HUES64 (cell line): Measurements from ENCODE around the gene BHMT2.

ENCODE experiments used
- H3K27ac ChIP-seq: 2 replicates; pipeline ENCODE4 v1.7.0; 2013; ENCODE audit warnings: low read depth, low read length, inconsistent platforms
- H3K27me3 ChIP-seq: 2 replicates; pipeline ENCODE4 v1.6.1; 2013; ENCODE audit warnings: mild to moderate bottlenecking, low read length; ENCODE audit not compliant: insufficient read depth
- H3K36me3 ChIP-seq: 2 replicates; pipeline ENCODE4 v1.6.1; 2013; ENCODE audit warnings: mild to moderate bottlenecking, low read length; ENCODE audit not compliant: insufficient read depth
- H3K4me1 ChIP-seq: 2 replicates; pipeline ENCODE4 v1.6.1; 2013; ENCODE audit warnings: mild to moderate bottlenecking, low read length, moderate library complexity; ENCODE audit not compliant: insufficient read depth
- H3K4me3 ChIP-seq: 2 replicates; pipeline ENCODE4 v1.5.1; 2013; ENCODE audit warnings: mild to moderate bottlenecking, low read length, moderate library complexity
- H3K9ac ChIP-seq: 2 replicates; pipeline ENCODE4 v1.6.1; 2013; ENCODE audit warnings: mild to moderate bottlenecking, low read depth, low read length
- H3K9me3 ChIP-seq: 2 replicates; pipeline ENCODE4 v1.6.1; 2013; ENCODE audit warnings: low read depth, low read length; ENCODE audit not compliant: insufficient read depth
- WGBS: fragments of 150-250, 120-280 bp; methylation state at CpG from one replicate; pipeline ENCODE4 v1.1.7; 2013; ENCODE audit warnings: missing lambda C conversion rate; 5-methylcytosine and 5-hydroxymethylcytosine counted together

Gene BHMT2

GRCh38 chr5:79105868-79106267 lies 36.3 kb downstream of the BHMT2 start:
- H3K4me3 ChIP-seq = no peak overlapping the region
- no peak overlapping the region for H3K27ac ChIP-seq
- no peaks in the 10 kb centered on the region for H3K36me3 ChIP-seq
- H3K4me1 ChIP-seq = no peaks in the 10 kb centered on the region
- peaks cover 8% of the 10 kb centered on the region for H3K9me3 ChIP-seq
- no peak overlapping the region for H3K9ac ChIP-seq
- 87% methylated on average over 2 of the region's 2 CpGs for WGBS
- H3K27me3 ChIP-seq = peaks cover 9% of the 10 kb centered on the region

GRCh38 chr5:79107020-79107796 lies 37.6 kb downstream of the BHMT2 start:
- peaks cover 22% of the 10 kb centered on the region for H3K27me3 ChIP-seq
- 77% methylated on average over 7 of the region's 7 CpGs for WGBS
- H3K9me3 ChIP-seq = 0 out of 2 replicates have a peak, but pooled peaks cover under 1% of the 10 kb centered on the region
- no peak overlapping the region for H3K9ac ChIP-seq
- no peaks in the 10 kb centered on the region for H3K4me1 ChIP-seq
- no peak overlapping the region for H3K4me3 ChIP-seq
- no peaks in the 10 kb centered on the region for H3K36me3 ChIP-seq
- no peak overlapping the region for H3K27ac ChIP-seq

- H3K9ac ChIP-seq = no peak overlapping the region
- no peaks in the 10 kb centered on the region for H3K9me3 ChIP-seq
- H3K27me3 ChIP-seq = peaks cover 31% of the 10 kb centered on the region
- 90% methylated on average over 2 of the region's 3 CpGs for WGBS
- no peaks in the 10 kb centered on the region for H3K4me1 ChIP-seq
- H3K4me3 ChIP-seq = no peak overlapping the region
- no peak overlapping the region for H3K27ac ChIP-seq
- H3K36me3 ChIP-seq = no peaks in the 10 kb centered on the region
Measured at GRCh38 chr5:79108086-79108485, 38.5 kb downstream of the BHMT2 start.

- no peaks in the 10 kb centered on the region for H3K9me3 ChIP-seq
- H3K4me3 ChIP-seq = no peak overlapping the region
- H3K36me3 ChIP-seq = no peaks in the 10 kb centered on the region
- peaks cover 38% of the 10 kb centered on the region for H3K27me3 ChIP-seq
- H3K4me1 ChIP-seq = no peaks in the 10 kb centered on the region
- no peak overlapping the region for H3K27ac ChIP-seq
- H3K9ac ChIP-seq = no peak overlapping the region
- 95% methylated on average over 8 of the region's 8 CpGs for WGBS
Measured at GRCh38 chr5:79108792-79109191, 39.2 kb downstream of the BHMT2 start.

- Histone ChIP-seq H3K4me3 (no peak overlapping the region), H3K27me3 (peaks cover 47% of the 10 kb centered on the region), H3K9me3 (no peaks in the 10 kb centered on the region), H3K36me3 (no peaks in the 10 kb centered on the region), H3K27ac (no peak overlapping the region), H3K9ac (no peak overlapping the region), H3K4me1 (no peaks in the 10 kb centered on the region)
- 33% methylated on average over 14 of the region's 15 CpGs for WGBS
Measured at GRCh38 chr5:79109527-79110492, 40.2 kb downstream of the BHMT2 start.

- no peak within 1 kb of the TSS for H3K27ac ChIP-seq
- H3K27me3 ChIP-seq = peaks cover 50% of the 10 kb centered on the region
- WGBS = 18% methylated on average over 32 of the region's 32 CpGs
- peak within 1 kb of the TSS; percentile 66 for H3K4me3 ChIP-seq
- no peaks in the 10 kb centered on the region for H3K9me3 ChIP-seq
- H3K4me1 ChIP-seq = no peaks in the 10 kb centered on the region
- H3K9ac ChIP-seq = 0 out of 2 replicates have a peak within 1 kb of the TSS, but pooled peaks have one; percentile 31
- H3K36me3 ChIP-seq = no peaks in the 10 kb centered on the region
Measured at GRCh38 chr5:79111387-79111959, 41.9 kb downstream of the BHMT2 start, which contains the start of gene BHMT. Gene BHMT, plus strand, starts transcription at chr5:79111809. Its CDS starts 77 bp downstream, at chr5:79111886.

- peak overlapping the region; percentile 66 for H3K4me3 ChIP-seq
- no peak overlapping the region for H3K27ac ChIP-seq
- 0 out of 2 replicates have a peak overlapping the region, but pooled peaks have one; percentile 31 for H3K9ac ChIP-seq
- H3K9me3 ChIP-seq = no peaks in the 10 kb centered on the region
- H3K36me3 ChIP-seq = no peaks in the 10 kb centered on the region
- 6% methylated on average over 39 of the region's 39 CpGs for WGBS
- H3K27me3 ChIP-seq = peaks cover 50% of the 10 kb centered on the region
- no peaks in the 10 kb centered on the region for H3K4me1 ChIP-seq
Measured at GRCh38 chr5:79111960-79112702, 42.6 kb downstream of the BHMT2 start.

- H3K4me1 ChIP-seq = no peaks in the 10 kb centered on the region
- 80% methylated on average over 5 of the region's 5 CpGs for WGBS
- no peaks in the 10 kb centered on the region for H3K36me3 ChIP-seq
- H3K4me3 ChIP-seq = peak overlapping the region; percentile 66
- H3K9me3 ChIP-seq = no peaks in the 10 kb centered on the region
- no peak overlapping the region for H3K9ac ChIP-seq
- peaks cover 50% of the 10 kb centered on the region for H3K27me3 ChIP-seq
- no peak overlapping the region for H3K27ac ChIP-seq
Measured at GRCh38 chr5:79112703-79113058, 43.1 kb downstream of the BHMT2 start.

GRCh38 chr5:79119486-79119885 lies 49.9 kb downstream of the BHMT2 start:
- Histone ChIP-seq H3K9me3 (no peaks in the 10 kb centered on the region), H3K9ac (no peak overlapping the region), H3K4me3 (no peak overlapping the region), H3K27ac (no peak overlapping the region), H3K36me3 (no peaks in the 10 kb centered on the region), H3K4me1 (no peaks in the 10 kb centered on the region), H3K27me3 (peaks cover 7% of the 10 kb centered on the region; the same call in 1 of the 2 replicates)
- WGBS = 95% methylated on average over 3 of the region's 4 CpGs

GRCh38 chr5:79120221-79120620 lies 50.7 kb downstream of the BHMT2 start:
- WGBS = 94% methylated on average over 4 of the region's 4 CpGs
- no peak overlapping the region for H3K9ac ChIP-seq

More at GRCh38 chr5:79120221-79120620, 50.7 kb downstream of the BHMT2 start:
- no peaks in the 10 kb centered on the region for H3K9me3 ChIP-seq
- no peaks in the 10 kb centered on the region for H3K36me3 ChIP-seq
- H3K27ac ChIP-seq = no peak overlapping the region
- no peaks in the 10 kb centered on the region for H3K4me1 ChIP-seq
- no peaks in the 10 kb centered on the region for H3K27me3 ChIP-seq
- H3K4me3 ChIP-seq = no peak overlapping the region
